WI38 (cell line): Measurements from ENCODE around the gene CAMSAP1.

Experiments
- H3K4me3 ChIP-seq: 2 replicates; pipeline ENCODE4 v1.5.1; 2011; ENCODE audit warnings: low read depth, mild to moderate bottlenecking, control low read depth, low read length
- TF ChIP-seq, protein P1 (sequence below): IDR thresholded peaks from 2 replicates; pipeline ENCODE4 v1.5.1; 2012; ENCODE audit warnings: low read depth, mild to moderate bottlenecking, control low read depth, low read length

The CAMSAP1 gene

DNA sequence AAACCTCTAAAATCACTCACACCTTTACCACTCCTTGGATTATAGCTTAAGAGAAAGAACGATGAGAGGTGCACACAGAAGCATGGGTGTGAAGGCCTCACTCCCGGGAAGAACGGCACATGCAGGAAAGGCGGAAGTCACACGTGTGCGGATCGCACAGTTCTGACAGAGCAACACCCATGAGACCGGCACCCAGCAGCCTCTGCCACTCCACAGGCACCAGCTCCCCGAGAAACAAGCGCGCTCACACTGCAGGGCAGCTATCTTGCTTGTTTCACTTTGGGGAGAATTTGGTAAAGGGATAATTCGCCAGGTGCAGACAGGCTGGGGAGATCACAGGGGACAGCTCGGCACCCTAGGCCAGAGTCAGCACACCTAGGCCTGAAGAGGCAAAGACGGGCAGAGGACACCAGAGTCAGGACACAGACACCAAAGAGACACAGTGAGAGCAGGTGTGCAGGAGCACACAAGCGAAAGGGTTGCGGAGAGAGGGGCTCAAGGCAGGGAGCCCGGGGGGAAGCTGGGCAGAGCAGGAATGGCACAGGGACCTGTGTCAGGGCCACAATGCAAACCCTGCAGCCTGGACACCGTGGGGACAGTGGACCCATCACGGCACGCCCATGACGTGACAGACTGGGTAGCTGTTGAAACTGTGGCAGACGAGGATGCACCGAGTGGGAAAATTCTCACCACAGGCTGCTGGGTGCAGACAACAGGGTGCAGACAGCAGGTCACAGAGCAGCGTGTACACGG lies 81.7 kb downstream of the CAMSAP1 start:
- no peak overlapping the region for H3K4me3 ChIP-seq
- TF ChIP-seq, protein P1, sequence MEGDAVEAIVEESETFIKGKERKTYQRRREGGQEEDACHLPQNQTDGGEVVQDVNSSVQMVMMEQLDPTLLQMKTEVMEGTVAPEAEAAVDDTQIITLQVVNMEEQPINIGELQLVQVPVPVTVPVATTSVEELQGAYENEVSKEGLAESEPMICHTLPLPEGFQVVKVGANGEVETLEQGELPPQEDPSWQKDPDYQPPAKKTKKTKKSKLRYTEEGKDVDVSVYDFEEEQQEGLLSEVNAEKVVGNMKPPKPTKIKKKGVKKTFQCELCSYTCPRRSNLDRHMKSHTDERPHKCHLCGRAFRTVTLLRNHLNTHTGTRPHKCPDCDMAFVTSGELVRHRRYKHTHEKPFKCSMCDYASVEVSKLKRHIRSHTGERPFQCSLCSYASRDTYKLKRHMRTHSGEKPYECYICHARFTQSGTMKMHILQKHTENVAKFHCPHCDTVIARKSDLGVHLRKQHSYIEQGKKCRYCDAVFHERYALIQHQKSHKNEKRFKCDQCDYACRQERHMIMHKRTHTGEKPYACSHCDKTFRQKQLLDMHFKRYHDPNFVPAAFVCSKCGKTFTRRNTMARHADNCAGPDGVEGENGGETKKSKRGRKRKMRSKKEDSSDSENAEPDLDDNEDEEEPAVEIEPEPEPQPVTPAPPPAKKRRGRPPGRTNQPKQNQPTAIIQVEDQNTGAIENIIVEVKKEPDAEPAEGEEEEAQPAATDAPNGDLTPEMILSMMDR: no peak

DNA sequence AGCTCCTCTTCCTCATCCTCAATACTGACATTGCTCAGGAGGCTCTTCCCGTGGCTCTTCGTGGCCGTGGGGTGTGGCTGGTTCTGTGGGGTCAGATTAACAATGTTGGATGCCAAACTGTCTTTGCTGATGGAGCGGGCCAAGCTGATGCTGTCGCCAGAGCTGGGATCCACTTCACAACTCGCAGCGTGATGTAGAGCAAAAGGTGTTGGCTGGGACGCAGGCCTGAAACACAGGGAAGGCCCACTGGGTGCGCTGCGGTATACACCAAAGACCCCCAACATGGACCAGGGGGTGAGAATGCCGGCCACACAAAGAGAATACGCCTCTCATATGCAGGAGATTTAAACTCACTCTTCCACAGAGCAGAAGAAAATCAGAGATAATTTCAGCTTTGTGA lies 84.3 kb downstream of the CAMSAP1 start:
- H3K4me3 ChIP-seq: no peak overlapping the region
- TF ChIP-seq, protein P1: no peak

DNA sequence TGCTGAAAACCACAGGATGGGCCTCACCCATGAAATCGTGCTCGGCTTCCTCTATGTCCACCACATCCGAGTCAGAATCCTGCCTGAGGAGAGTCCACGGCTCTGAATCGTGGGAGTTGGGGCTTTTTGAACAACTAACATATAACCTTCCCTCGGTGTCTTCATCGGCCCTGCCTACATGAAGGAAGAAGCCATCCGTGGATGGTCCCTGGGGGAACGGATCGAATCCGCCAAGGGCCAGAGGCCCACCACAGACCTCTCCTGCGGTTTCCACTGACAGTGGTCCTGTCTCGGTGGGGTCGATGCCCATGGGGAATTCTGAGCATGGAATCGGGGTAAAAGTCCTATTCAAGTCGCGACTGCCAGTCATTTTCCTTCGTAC lies 85.0 kb downstream of the CAMSAP1 start:
- TF ChIP-seq, protein P1: no peak
- no peak overlapping the region for H3K4me3 ChIP-seq

DNA sequence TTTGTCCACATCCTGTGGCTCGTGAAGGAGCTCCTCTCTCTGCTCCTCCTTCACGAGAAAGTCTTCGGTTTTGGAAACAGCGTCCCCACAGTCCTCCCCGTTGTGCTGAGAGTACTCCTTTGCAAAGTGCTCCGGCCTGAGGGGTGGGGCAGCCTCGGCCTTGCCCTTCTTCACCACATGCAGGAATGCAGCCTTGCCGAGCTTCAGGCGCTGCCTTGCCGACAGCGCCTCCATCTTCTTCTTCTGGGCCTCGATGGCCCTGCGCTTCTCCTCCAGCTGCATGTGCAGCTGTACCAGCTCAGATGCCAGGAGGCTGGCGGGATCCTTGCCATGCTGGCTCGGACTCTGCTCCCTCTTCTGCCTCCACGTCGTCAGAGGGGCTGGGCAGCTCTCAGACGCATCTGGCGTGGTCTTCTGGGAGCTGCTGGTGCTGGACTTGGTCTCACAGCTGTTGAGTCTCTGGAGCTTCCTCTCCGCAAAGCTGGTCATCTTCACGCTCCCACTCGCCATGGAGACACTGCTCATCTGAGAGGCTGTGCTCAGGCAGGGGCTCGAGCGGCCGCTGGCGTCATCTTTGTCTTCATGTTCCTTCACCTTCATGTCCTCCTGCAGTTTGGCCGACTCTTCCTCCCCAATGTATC lies 85.5 kb downstream of the CAMSAP1 start:
- TF ChIP-seq, protein P1: no peak
- no peak overlapping the region for H3K4me3 ChIP-seq

DNA sequence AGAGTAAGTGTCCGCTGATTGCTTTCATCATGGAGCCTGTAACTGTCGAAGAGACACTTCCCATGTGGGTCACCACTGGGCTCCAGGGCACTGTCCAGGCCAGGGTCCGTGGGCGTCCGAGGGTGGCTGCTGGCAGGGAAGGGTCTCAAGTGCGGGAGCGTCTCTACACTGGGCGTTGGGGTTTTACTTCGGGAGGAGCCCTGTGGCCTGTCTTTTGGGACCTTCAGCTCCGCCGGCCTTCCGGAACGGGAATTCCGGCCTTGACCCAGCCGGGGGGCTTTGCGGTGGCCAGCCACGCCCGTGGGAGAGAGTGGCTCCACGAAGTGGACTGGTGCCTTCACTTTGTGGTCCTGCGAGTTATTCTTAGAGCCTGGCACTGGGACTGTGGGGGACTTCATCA lies 86.2 kb downstream of the CAMSAP1 start:
- TF ChIP-seq, protein P1: no peak
- no peak overlapping the region for H3K4me3 ChIP-seq

DNA sequence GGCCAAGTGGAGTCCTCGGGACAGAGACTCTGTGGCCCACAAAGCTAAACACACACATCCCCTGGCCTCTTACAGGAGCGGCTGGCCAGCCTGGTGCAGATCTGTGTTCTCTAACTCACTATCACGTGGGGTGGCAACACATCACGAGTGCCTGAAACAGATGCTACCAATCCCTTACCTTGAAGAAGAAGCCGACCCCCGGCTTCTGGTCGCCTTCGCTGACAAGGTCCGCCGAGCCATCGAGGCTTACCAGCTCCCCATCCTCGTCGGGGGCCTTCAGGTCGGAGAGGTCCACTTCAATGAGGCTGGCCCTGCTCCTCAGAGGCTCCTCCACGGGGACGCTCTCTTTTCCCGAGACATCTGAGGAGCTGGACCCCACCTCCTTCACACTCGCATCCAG lies 86.7 kb downstream of the CAMSAP1 start:
- TF ChIP-seq, protein P1: no peak
- no peak overlapping the region for H3K4me3 ChIP-seq

DNA sequence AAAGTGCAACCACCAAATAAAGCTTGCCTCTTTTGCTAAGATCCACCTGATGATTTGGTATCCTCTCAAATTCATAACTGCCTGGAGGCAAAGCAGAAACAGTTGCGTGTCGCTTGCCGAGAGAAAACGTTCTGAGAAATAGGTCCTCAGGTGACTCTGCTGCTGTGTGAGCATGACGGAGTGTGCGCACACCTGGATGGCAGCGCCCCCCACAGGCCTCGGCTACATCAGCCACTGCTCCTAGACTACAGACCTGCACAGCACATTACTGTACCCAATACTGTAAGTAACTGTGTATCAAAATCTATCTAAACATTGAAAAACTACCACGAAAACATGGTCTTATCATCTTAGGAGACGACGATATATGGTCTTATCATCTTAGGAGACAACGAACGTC lies 87.4 kb downstream of the CAMSAP1 start:
- TF ChIP-seq, protein P1: no peak
- H3K4me3 ChIP-seq: no peak overlapping the region
